Stomach (tissue), 4 donors: ENCODE measurements around the gene BMX.

ENCODE experiments used
- EP300 ChIP-seq: sonication (generic); formaldehyde crosslinking; IDR thresholded peaks from one replicate; pipeline ENCODE4 v1.6.1; 2017; ENCODE audit warnings: antibody characterized with exemption
- POLR2A ChIP-seq, 4 donors: fragments of 450-650 bp; IDR thresholded peaks; one replicate each; pipeline ENCODE4 v1.6.1; 2016; ENCODE audit warnings: antibody characterized with exemption in 4 of 4, control low read depth in 2 of 4, mild to moderate bottlenecking in 1 of 4, moderate library complexity in 1 of 4
- POLR2AphosphoS5 ChIP-seq, 3 donors: sonication (generic); formaldehyde crosslinking; IDR thresholded peaks; one replicate each; pipeline ENCODE4 v1.6.1; 2016; ENCODE audit warnings: antibody characterized with exemption in 3 of 3
- TF ChIP-seq, protein P1 (sequence below), 7 experiments: fragments of 450-650 bp in 4 of 7; fragments of 200-600 bp in 3 of 7; sonication (generic) in 3 of 7; IDR thresholded peaks; one replicate each; pipeline ENCODE4 v1.5.1; 2016 to 2019; ENCODE audit warnings: antibody characterized with exemption in 7 of 7, control low read depth in 2 of 7, mild to moderate bottlenecking in 1 of 7

DNA sequence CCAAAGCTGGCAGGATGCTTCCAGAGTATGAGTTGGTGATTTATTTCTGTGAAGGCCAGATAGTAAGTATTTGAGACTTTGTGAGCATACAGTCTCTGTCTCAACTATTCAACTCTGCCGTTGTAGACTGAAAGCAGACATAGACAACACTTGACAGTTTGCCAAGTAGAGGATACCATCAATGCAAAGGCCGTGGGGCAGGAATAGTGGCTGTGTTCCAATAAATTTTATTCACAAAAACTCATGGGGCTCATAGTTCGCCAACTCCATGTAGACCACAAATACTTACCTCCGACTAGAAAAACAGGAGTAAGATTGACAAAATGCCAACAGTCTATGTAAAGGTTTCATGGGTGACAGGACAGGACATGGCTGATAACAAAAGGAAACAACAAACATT, 3.8 kb upstream of the BMX start:
- TF ChIP-seq POLR2A (IDR thresholded peaks at IDR 0.05) (no peak), EP300 (no peak), POLR2AphosphoS5 (IDR thresholded peaks at IDR 0.05) (no peak)
- TF ChIP-seq, protein P1, sequence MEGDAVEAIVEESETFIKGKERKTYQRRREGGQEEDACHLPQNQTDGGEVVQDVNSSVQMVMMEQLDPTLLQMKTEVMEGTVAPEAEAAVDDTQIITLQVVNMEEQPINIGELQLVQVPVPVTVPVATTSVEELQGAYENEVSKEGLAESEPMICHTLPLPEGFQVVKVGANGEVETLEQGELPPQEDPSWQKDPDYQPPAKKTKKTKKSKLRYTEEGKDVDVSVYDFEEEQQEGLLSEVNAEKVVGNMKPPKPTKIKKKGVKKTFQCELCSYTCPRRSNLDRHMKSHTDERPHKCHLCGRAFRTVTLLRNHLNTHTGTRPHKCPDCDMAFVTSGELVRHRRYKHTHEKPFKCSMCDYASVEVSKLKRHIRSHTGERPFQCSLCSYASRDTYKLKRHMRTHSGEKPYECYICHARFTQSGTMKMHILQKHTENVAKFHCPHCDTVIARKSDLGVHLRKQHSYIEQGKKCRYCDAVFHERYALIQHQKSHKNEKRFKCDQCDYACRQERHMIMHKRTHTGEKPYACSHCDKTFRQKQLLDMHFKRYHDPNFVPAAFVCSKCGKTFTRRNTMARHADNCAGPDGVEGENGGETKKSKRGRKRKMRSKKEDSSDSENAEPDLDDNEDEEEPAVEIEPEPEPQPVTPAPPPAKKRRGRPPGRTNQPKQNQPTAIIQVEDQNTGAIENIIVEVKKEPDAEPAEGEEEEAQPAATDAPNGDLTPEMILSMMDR (IDR thresholded peaks at IDR 0.05), result no peak
